Astrocyte of the cerebellum (primary cell): ENCODE measurements around the gene NUTM1.

Experiments used
- DNase-seq: peaks from one replicate; pipeline ENCODE4 v3.0.0-alpha.2; 2011; ENCODE audit warnings: low read depth
- H3K4me3 ChIP-seq: 2 replicates; pipeline ENCODE4 v1.5.1; 2011; ENCODE audit warnings: mild to moderate bottlenecking, low read depth, low read length, moderate library complexity
- CTCF ChIP-seq: IDR thresholded peaks from 2 replicates; pipeline ENCODE4 v1.5.1; 2012; ENCODE audit warnings: low read length, low read depth, moderate library complexity, mild to moderate bottlenecking; ENCODE audit errors: missing control alignments
- in situ Hi-C: cut with HindIII; loops from 2 replicates; pipeline ENCODE4 v1.10.0; 2017; ENCODE audit warnings: low sequenced_read_pairs

The NUTM1 gene

GRCh38 chr15:34362047-34362773 lies 19.1 kb downstream of the NUTM1 start:
- DNase-seq: no peak
- TF ChIP-seq CTCF: no peak
- in situ Hi-C loops: no loop called here
- H3K4me3 ChIP-seq: no peak overlapping the region

GRCh38 chr15:34364041-34364440 lies 20.9 kb downstream of the NUTM1 start:
- no peak for TF ChIP-seq CTCF
- in situ Hi-C loops: no loop called here
- no peak overlapping the region for H3K4me3 ChIP-seq
- no peak for DNase-seq

GRCh38 chr15:34365091-34365825 lies 22.1 kb downstream of the NUTM1 start:
- DNase-seq: no peak
- in situ Hi-C loops: no loop called here
- peak overlapping the region; percentile 94 for H3K4me3 ChIP-seq
- TF ChIP-seq CTCF: no peak

GRCh38 chr15:34365836-34366235 lies 22.7 kb downstream of the NUTM1 start:
- no peak for DNase-seq
- TF ChIP-seq CTCF: no peak
- in situ Hi-C loops: no loop called here
- H3K4me3 ChIP-seq: peak overlapping the region; percentile 94

GRCh38 chr15:34366271-34367065 lies 23.4 kb downstream of the NUTM1 start:
- peak; percentile 4 for TF ChIP-seq CTCF
- no peak for DNase-seq
- in situ Hi-C loops: no loop called here
- peak overlapping the region; percentile 94 for H3K4me3 ChIP-seq

GRCh38 chr15:34367101-34368081 lies 24.3 kb downstream of the NUTM1 start, which contains the start of gene LPCAT4:
Gene LPCAT4, minus strand, starts transcription at chr15:34367196. Its CDS starts 96 bp downstream, at chr15:34367100.
- peak; percentile 94 for TF ChIP-seq CTCF
- in situ Hi-C loops: no loop called here
- DNase-seq: peak; percentile 62
- H3K4me3 ChIP-seq: peak within 1 kb of the TSS; percentile 94
